Body of pancreas (tissue), 4 donors: Measurements from ENCODE around the gene GZF1.
A peak's percentile ranks its signal among the peaks of the same experiment; 100 is the strongest.

ENCODE experiments used
- CTCF ChIP-seq, 7 experiments: fragments of 450-650 bp in 4 of 7; fragments of 200-600 bp in 3 of 7; sonication (generic) in 3 of 7; IDR thresholded peaks; one replicate each; pipeline ENCODE4 v1.5.1; 2016 to 2019; ENCODE audit warnings: antibody characterized with exemption in 7 of 7
- POLR2A ChIP-seq, 3 donors: fragments of 450-650 bp; IDR thresholded peaks; one replicate each; pipeline ENCODE4 v1.6.1; 2016; ENCODE audit warnings: antibody characterized with exemption in 3 of 3, mild to moderate bottlenecking in 2 of 3

- no peak for TF ChIP-seq POLR2A (IDR thresholded peaks at IDR 0.05)
- TF ChIP-seq CTCF (IDR thresholded peaks at IDR 0.05), result peak in 1 of 7 experiments; percentile 7
Observed at GRCh38 chr20:23350904-23351838, 10.8 kb upstream of the GZF1 start.
